ENCODE data around the gene KRTAP5-9.

DNA sequence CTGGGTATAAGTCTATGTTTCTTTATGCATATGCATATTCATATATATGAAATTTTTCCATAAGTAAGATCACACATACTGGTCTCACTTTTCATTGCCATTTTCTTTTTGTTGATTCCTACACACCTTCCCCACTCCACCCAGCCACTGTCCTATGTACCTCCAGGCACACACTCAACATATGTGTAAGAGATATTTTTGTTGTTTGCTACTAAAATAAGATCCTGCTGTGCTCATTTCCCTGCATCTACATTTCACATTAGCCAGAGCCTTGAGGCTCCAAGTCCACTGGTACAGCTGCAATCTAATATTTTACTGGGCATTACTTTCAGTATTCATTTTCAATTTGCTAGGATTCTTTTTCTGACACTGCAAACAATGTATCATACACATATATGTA, 9.0 kb downstream of the KRTAP5-9 start:
- TF ChIP-seq BACH2 (CRISPR knock-in tag; IDR thresholded peaks at IDR 0.05; ENCODE audit: borderline replicate concordance) (no peak), ESRRG (CRISPR knock-in tag; IDR thresholded peaks at IDR 0.05) (no peak), ZFP3 (CRISPR knock-in tag; IDR thresholded peaks at IDR 0.05) (no peak), ZC3H10 (CRISPR knock-in tag; IDR thresholded peaks at IDR 0.05) (no peak), ZNF565 (CRISPR knock-in tag; conservative IDR thresholded peaks at IDR 0.05; ENCODE audit: low read depth) (no peak), OSR1 (CRISPR knock-in tag; IDR thresholded peaks at IDR 0.05) (no peak), SNAI2 (CRISPR knock-in tag; IDR thresholded peaks at IDR 0.05) (no peak), ISL1 (CRISPR knock-in tag; IDR thresholded peaks at IDR 0.05) (no peak), ZFP30 (CRISPR knock-in tag; IDR thresholded peaks at IDR 0.05) (no peak), ZNF8 (CRISPR knock-in tag; IDR thresholded peaks at IDR 0.05) (no peak)
- TF ChIP-seq, protein P1, sequence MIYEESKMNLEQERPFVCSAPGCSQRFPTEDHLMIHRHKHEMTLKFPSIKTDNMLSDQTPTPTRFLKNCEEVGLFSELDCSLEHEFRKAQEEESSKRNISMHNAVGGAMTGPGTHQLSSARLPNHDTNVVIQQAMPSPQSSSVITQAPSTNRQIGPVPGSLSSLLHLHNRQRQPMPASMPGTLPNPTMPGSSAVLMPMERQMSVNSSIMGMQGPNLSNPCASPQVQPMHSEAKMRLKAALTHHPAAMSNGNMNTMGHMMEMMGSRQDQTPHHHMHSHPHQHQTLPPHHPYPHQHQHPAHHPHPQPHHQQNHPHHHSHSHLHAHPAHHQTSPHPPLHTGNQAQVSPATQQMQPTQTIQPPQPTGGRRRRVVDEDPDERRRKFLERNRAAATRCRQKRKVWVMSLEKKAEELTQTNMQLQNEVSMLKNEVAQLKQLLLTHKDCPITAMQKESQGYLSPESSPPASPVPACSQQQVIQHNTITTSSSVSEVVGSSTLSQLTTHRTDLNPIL (CRISPR knock-in tag; IDR thresholded peaks at IDR 0.05; ENCODE audit: low read depth) = no peak
- TF ChIP-seq, protein P2, sequence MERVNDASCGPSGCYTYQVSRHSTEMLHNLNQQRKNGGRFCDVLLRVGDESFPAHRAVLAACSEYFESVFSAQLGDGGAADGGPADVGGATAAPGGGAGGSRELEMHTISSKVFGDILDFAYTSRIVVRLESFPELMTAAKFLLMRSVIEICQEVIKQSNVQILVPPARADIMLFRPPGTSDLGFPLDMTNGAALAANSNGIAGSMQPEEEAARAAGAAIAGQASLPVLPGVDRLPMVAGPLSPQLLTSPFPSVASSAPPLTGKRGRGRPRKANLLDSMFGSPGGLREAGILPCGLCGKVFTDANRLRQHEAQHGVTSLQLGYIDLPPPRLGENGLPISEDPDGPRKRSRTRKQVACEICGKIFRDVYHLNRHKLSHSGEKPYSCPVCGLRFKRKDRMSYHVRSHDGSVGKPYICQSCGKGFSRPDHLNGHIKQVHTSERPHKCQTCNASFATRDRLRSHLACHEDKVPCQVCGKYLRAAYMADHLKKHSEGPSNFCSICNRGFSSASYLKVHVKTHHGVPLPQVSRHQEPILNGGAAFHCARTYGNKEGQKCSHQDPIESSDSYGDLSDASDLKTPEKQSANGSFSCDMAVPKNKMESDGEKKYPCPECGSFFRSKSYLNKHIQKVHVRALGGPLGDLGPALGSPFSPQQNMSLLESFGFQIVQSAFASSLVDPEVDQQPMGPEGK (CRISPR knock-in tag; IDR thresholded peaks at IDR 0.05; ENCODE audit: borderline replicate concordance) = no peak
